ENCODE results near the gene ST6GALNAC4.
"Not testable (repeated sequence)": the region's sequence is repeated elsewhere in the genome, so short reads cannot be mapped to it uniquely, and the experiment has no call there.

Gene ST6GALNAC4

GRCh38 chr9:127870153-127870491 lies 46.7 kb downstream of the ST6GALNAC4 start:
- not testable (repeated sequence) for DNase-seq (ENCODE audit: low read depth)

GRCh38 chr9:127869310-127870152 lies 47.3 kb downstream of the ST6GALNAC4 start:
- DNase-seq (ENCODE audit: low read depth) = peak; percentile 50

GRCh38 chr9:127868278-127868902 lies 48.5 kb downstream of the ST6GALNAC4 start:
- no peak for DNase-seq (ENCODE audit: low read depth)

DNA sequence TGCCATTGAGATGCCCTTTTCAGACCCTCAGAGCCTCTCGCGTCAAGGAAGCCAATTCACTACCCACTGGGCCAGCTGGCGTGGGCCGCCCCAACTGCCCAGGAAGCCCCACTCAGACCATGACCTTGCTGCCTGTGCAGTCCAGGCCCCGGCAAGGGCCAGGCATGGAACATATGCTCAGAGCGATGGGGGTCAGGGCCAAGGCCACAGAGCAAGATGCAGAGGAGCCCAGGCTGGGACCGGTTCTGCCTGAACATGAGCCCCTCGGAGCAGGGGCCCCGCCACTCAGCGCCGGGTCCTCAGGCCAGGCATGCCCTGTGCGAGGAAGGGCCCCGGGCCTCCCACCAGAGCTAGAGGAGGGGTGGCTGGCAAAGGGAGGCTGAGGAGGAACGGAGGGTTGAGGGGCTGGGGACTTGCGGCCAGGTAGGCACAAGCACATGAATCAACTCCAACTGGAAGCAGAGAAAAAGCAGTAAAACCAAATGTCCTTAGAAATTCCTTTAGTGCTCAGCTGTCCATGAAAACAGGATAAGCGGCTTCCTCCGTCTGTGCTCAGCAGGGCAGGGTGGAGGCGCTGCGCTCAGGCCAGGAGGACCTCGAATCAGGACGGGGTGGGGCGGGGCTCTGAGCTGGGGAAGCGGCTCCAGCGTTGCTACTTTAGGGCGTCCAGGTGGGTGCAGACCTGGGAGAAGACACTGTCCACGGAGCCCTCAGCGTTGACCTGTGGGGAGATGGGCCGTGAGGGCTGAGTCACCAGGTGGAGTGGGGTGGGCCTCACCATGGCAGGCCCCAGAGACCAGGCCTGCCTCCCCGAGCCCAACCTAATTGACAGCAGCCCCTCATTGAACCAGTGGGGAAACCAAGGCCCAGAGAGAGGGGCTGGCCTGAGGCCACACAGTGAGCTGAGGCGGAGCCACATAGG lies 49.2 kb downstream of the ST6GALNAC4 start:
- DNase-seq (ENCODE audit: low read depth) = no peak

- no peak for DNase-seq (ENCODE audit: low read depth)
Observed at GRCh38 chr9:127866535-127866934, 50.3 kb downstream of the ST6GALNAC4 start.

DNA sequence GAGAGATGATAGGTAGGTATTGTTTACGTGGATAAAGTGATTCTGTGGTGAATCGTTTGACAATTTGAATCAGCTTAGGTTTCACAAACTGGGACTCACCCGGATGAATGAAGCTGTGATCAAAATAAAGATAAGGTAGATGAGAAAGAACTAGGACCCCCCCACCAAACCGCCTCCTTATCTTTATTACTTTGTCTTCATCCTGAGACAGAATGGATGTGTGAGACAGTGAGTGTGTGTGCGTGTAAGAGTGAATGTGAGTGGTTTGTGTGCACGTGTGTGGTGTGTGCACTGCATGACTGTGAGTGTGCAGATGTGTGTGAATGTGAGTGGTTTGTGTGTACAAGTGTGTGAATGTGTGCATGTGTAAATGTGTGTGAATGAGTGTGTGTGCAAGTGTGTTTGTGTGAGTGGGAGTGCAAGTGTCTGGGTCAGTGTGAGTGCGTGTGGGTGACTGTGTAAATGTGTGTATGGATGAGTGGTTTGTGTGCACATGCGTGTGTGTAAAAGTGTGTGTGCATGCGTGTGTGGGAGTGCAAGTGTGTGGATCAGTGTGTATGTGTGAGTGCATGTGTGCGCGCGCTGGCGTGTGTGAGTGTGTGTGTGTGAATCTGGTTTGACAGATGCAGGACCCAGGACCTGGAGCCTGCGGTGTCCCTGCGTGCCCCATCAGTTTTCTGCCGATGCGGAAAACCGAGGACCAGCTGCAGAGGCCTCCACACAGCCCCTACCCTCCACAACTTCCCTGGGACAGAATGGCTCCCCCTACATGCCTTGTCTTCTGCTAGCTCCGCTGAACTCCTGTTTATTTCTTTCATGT lies 51.0 kb downstream of the ST6GALNAC4 start:
- DNase-seq (ENCODE audit: low read depth) = no peak

GRCh38 chr9:127863191-127863621 lies 53.6 kb downstream of the ST6GALNAC4 start:
- no peak for DNase-seq (ENCODE audit: low read depth)

GRCh38 chr9:127862075-127863011 lies 54.5 kb downstream of the ST6GALNAC4 start:
- DNase-seq (ENCODE audit: low read depth) = no peak

DNA sequence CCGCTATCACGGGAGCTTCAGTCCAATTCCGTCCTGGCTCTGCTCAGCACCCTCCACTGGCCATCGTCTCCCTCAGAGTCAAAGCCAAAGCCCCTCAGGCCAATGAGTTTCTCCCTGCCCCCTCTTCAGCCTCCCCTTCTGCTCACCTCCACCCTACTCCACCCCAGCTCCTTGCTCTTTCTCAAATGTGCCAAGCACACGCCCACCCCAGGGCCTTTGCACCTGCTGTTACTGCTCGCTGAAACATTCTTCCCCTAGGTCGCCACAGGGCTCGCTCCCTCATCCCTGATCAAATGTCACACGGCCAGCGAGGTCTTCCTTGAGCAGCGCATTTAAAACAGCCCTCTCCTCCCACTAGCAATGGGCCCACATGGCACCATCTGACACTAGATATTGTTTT lies 56.1 kb downstream of the ST6GALNAC4 start:
- DNase-seq (ENCODE audit: low read depth) = no peak

GRCh38 chr9:127860260-127860659 lies 56.6 kb downstream of the ST6GALNAC4 start:
- no peak for DNase-seq (ENCODE audit: low read depth)

DNA sequence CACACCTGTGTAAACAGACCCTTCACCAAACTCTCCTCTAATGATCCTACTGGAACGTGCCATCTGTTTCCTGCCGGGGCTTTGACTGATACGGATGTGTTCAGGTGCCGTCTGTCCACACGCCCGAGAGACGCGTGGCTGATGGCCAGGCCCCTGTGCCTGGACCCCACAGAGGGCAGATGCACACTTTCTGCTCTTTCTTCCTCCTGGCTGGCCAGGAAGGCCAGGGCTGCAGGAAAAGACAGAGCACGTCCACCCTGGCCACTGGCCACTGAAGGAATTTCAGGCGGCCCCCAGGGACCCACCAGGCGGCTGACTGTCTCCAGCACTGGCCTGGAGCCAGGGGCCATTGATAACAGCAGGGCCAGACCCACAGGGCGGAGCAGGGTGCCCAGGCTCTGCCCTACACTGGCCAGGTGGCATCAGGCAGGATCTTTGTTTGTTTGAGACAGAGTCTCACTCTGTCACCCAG lies 58.8 kb downstream of the ST6GALNAC4 start:
- DNase-seq (ENCODE audit: low read depth) = no peak

All from HS-27A (cell line).